DND-41 (cell line): Measurements from ENCODE around the gene RPS18.

ENCODE experiments used
- EZH2 ChIP-seq: IDR thresholded peaks from 3 replicates; pipeline ENCODE4 v1.6.1; 2012; ENCODE audit warnings: borderline replicate concordance, low read depth, mild to moderate bottlenecking, moderate library complexity, low read length, inconsistent platforms; ENCODE audit not compliant: severe bottlenecking
- TF ChIP-seq, protein P1 (sequence below): IDR thresholded peaks from 2 replicates; pipeline ENCODE4 v1.5.1; 2012; ENCODE audit warnings: borderline replicate concordance, low read length, moderate library complexity, mild to moderate bottlenecking; ENCODE audit not compliant: poor library complexity, severe bottlenecking; ENCODE audit errors: extremely low read depth

- TF ChIP-seq, protein P1, sequence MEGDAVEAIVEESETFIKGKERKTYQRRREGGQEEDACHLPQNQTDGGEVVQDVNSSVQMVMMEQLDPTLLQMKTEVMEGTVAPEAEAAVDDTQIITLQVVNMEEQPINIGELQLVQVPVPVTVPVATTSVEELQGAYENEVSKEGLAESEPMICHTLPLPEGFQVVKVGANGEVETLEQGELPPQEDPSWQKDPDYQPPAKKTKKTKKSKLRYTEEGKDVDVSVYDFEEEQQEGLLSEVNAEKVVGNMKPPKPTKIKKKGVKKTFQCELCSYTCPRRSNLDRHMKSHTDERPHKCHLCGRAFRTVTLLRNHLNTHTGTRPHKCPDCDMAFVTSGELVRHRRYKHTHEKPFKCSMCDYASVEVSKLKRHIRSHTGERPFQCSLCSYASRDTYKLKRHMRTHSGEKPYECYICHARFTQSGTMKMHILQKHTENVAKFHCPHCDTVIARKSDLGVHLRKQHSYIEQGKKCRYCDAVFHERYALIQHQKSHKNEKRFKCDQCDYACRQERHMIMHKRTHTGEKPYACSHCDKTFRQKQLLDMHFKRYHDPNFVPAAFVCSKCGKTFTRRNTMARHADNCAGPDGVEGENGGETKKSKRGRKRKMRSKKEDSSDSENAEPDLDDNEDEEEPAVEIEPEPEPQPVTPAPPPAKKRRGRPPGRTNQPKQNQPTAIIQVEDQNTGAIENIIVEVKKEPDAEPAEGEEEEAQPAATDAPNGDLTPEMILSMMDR: no peak
- TF ChIP-seq EZH2: no peak
Measured at GRCh38 chr6:33312361-33313104, 40.7 kb downstream of the RPS18 start.
